Right lobe of liver (tissue), 6 donors: Measurements from ENCODE around the gene VAT1. TPM values are rescaled to one million over a fixed set of nuclear protein-coding genes. Genes with fewer than 3 reads are reported as not detected.
"Not testable (repeated sequence)": the region's sequence is repeated elsewhere in the genome, so short reads cannot be mapped to it uniquely, and the experiment has no call there.

Experiments used
- ATAC-seq, 4 donors: fragments of 200-7000 bp; cut with Tn5 transposase; one replicate each; pipeline ENCODE4 v1.9.1; 2020; ENCODE audit warnings: mild to moderate bottlenecking in 4 of 4, moderate library complexity in 4 of 4
- DNase-seq, 3 donors: peaks; one replicate each; pipeline ENCODE4 v3.0.0-alpha.2; 2020
- H3K27ac ChIP-seq, 3 donors: fragments of 200-600 bp; one replicate each; pipeline ENCODE4 v1.8.0; 2022
- H3K27me3 ChIP-seq, 2 donors: fragments of 200-600 bp; one replicate each; pipeline ENCODE4 v1.8.0; 2022
- H3K36me3 ChIP-seq, 4 donors: fragments of 200-600 bp; sonication (generic) in 1 of 4; one replicate each; pipeline versions ENCODE4 v1.5.1 to v1.8.0; 2017 to 2022; ENCODE audit warnings: control low read depth in 1 of 4
- H3K4me1 ChIP-seq, 4 donors: fragments of 200-600 bp; sonication (generic) in 1 of 4; one replicate each; pipeline versions ENCODE4 v1.5.1 to v1.8.0; 2017 to 2022; ENCODE audit warnings: control low read depth in 1 of 4
- H3K4me3 ChIP-seq, 3 donors: fragments of 200-600 bp; one replicate each; pipeline ENCODE4 v1.8.0; 2022
- H3K9me3 ChIP-seq, 4 donors: fragments of 200-600 bp; sonication (generic) in 1 of 4; one replicate each; pipeline versions ENCODE4 v1.5.1 to v1.8.0; 2017 to 2022; ENCODE audit warnings: control low read depth in 1 of 4
- POLR2A ChIP-seq: fragments of 450-650 bp; IDR thresholded peaks from one replicate; pipeline ENCODE4 v1.6.1; 2017; ENCODE audit warnings: antibody characterized with exemption, mild to moderate bottlenecking
- WGBS: methylation state at CpG from one replicate; pipeline ENCODE4 v1.1.6; 2018; ENCODE audit warnings: low coverage, low lambda C conversion rate; ENCODE audit not compliant: insufficient coverage; ENCODE audit errors: missing lambda C conversion rate; 5-methylcytosine and 5-hydroxymethylcytosine counted together
- intact Hi-C, 2 donors: fragments of 100-400 bp; cut with DNase I; formaldehyde crosslinking; loops; one replicate each; pipeline versions ENCODE4 v1.11.2 to v1.14.1; 2022
- total RNA-seq, 6 experiments: library from RNA; depleted of rRNA in 2 of 6; stranded (reverse); fragments of >200 nt in 2 of 6; fragmentation: NEBNext Ultra II Directional in 3 of 6; extraction: Animal tissue kit (Norgen Biotek cat#: 25700) in 3 of 6; gene quantifications; one replicate each; pipeline versions ENCODE4 v1.1.0 to v1.2.4, GENCODE V29; 2016 to 2023
- TF ChIP-seq, protein P1 (sequence below), 4 donors: fragments of 200-600 bp in 3 of 4; fragments of 450-650 bp in 1 of 4; IDR thresholded peaks; one replicate each; pipeline versions ENCODE4 v1.5.1 to v1.8.0; 2016 to 2022; ENCODE audit warnings: antibody characterized with exemption in 4 of 4, mild to moderate bottlenecking in 2 of 4
- donor health status: DM: no; HTN: yes; CAD: no.
- donor health status: DM: no; HTN: no; CAD: no.
- donor health status: DM: no; HTN: no; CAD: no.
- donor health status: DM: no; HTN: yes; CAD: no.
- donor health status: DM: no; HTN: yes; CAD: no.

The VAT1 gene
- total RNA-seq, 6 experiments from 2014 or later, result 38.2 to 51.6 (median 43.3) TPM

- no peaks in the 10 kb centered on the region for H3K27me3 ChIP-seq
Observed at GRCh38 chr17:42997984-42998938, 23.9 kb downstream of the VAT1 start, which contains the start of gene RPL27. Gene RPL27, plus strand, starts transcription at chr17:42998419. Its CDS starts 332 bp downstream, at chr17:42998751.

GRCh38 chr17:42997390-42997983 lies 24.7 kb downstream of the VAT1 start:
- intact Hi-C loops, result loop anchor here in 1 of 2 donors (10.0 kb wide), 1 partner anchor 127 kb away; the partner anchor contains the start of gene BRCA1
- Histone ChIP-seq H3K9me3 (no peaks in the 10 kb centered on the region), H3K27me3 (no peaks in the 10 kb centered on the region), H3K27ac (peak overlapping the region; percentile 35 to 85 (median 52)), H3K4me1 (peaks cover 0 to 18% (median 9%) of the 10 kb centered on the region in 4 donors), H3K36me3 (peaks cover 0 to 31% (median 10%) of the 10 kb centered on the region in 4 donors), H3K4me3 (peak overlapping the region in 2 of 3 donors; percentile 75 to 79)
- DNase-seq, result peak in 1 of 3 donors; percentile 3
- WGBS, result 7% methylated on average over 5 of the region's 5 CpGs
- TF ChIP-seq, protein P1, sequence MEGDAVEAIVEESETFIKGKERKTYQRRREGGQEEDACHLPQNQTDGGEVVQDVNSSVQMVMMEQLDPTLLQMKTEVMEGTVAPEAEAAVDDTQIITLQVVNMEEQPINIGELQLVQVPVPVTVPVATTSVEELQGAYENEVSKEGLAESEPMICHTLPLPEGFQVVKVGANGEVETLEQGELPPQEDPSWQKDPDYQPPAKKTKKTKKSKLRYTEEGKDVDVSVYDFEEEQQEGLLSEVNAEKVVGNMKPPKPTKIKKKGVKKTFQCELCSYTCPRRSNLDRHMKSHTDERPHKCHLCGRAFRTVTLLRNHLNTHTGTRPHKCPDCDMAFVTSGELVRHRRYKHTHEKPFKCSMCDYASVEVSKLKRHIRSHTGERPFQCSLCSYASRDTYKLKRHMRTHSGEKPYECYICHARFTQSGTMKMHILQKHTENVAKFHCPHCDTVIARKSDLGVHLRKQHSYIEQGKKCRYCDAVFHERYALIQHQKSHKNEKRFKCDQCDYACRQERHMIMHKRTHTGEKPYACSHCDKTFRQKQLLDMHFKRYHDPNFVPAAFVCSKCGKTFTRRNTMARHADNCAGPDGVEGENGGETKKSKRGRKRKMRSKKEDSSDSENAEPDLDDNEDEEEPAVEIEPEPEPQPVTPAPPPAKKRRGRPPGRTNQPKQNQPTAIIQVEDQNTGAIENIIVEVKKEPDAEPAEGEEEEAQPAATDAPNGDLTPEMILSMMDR (IDR thresholded peaks at IDR 0.05), result no peak
- TF ChIP-seq POLR2A, result no peak
- ATAC-seq, result peak in 2 of 4 donors; percentile 0 to 5

More at GRCh38 chr17:42997984-42998938, 23.9 kb downstream of the VAT1 start, which contains the start of gene RPL27:
- Histone ChIP-seq H3K27ac (peak within 1 kb of the TSS; percentile 71 to 85 (median 71)), H3K9me3 (no peaks in the 10 kb centered on the region), H3K4me1 (peaks cover 0 to 18% (median 9%) of the 10 kb centered on the region in 4 donors), H3K4me3 (peak within 1 kb of the TSS; percentile 75 to 87 (median 79)), H3K36me3 (peaks cover 0 to 37% (median 10%) of the 10 kb centered on the region in 4 donors)
- intact Hi-C loops, result loop anchor here in 1 of 2 donors (10.0 kb wide), 1 partner anchor 127 kb away; the partner anchor contains the start of gene BRCA1
- TF ChIP-seq POLR2A, result peak; percentile 77
- TF ChIP-seq, protein P1 (IDR thresholded peaks at IDR 0.05), result peak; percentile 77 to 92 (median 88)
- DNase-seq (peak; percentile 96 to 98 (median 98)), ATAC-seq (peak; percentile 95 to 97 (median 96))
- WGBS, result under 1% methylated on average over 40 of the region's 49 CpGs

- H3K27me3 ChIP-seq, H3K9me3 ChIP-seq, H3K27ac ChIP-seq, ATAC-seq, H3K4me1 ChIP-seq, H3K4me3 ChIP-seq: not testable (repeated sequence)
- intact Hi-C loops, result loop anchor here in 1 of 2 donors (10.0 kb wide), 1 partner anchor 131 kb away; the partner anchor contains the start of gene BRCA1
- peaks cover 0 to 36% (median 17%) of the 10 kb centered on the region in 4 donors for H3K36me3 ChIP-seq
- peak in 1 of 3 donors; percentile 5 for DNase-seq
- 91% methylated on average over 8 of the region's 10 CpGs for WGBS
Observed at GRCh38 chr17:42993913-42994312, 28.3 kb downstream of the VAT1 start.

DNA sequence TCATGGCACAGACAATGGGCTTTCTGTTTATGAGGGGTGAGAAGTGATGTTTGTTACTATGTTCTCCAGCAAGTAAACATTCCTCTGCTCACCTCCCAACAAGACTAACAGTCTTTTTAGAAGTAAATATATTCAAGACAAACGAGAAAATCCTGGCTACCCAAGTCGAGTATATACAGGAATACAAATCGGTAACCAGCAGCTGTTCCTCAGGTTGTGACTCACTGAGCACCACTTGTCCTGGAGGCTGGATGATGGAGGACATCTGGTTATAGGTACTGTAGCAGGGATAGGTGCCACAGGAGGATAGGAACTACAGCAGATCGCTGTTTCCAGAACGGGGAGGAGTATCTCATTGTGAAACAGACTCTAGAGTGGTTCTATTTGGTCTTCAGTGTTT lies 29.3 kb downstream of the VAT1 start:
- no peaks in the 10 kb centered on the region for H3K27me3 ChIP-seq
- H3K4me3 ChIP-seq, result no peak overlapping the region
- ATAC-seq (no peak), DNase-seq (no peak)
- no peaks in the 10 kb centered on the region for H3K9me3 ChIP-seq
- H3K4me1 ChIP-seq, result peaks cover 0 to 7% (median 3%) of the 10 kb centered on the region in 4 donors
- TF ChIP-seq, protein P1 (IDR thresholded peaks at IDR 0.05), result no peak
- no peak for TF ChIP-seq POLR2A
- intact Hi-C loops, result loop anchor here in 1 of 2 donors (10.0 kb wide), 1 partner anchor 132 kb away; the partner anchor contains the start of gene BRCA1
- peaks cover 0 to 47% (median 19%) of the 10 kb centered on the region in 4 donors for H3K36me3 ChIP-seq
- H3K27ac ChIP-seq, result no peak overlapping the region
- WGBS, result 78% methylated on average over 5 of the region's 5 CpGs
